C4-2B (cell line): Measurements from ENCODE around the gene TRIM32.

Experiments
- ZFX ChIP-seq: fragments of 450-650 bp; IDR thresholded peaks from 2 replicates; pipeline ENCODE4 v1.6.1; 2017
- TF ChIP-seq, protein P1 (sequence below): fragments of 450-650 bp; conservative IDR thresholded peaks from 2 replicates; pipeline ENCODE4 v1.5.1; 2017; ENCODE audit warnings: mild to moderate bottlenecking

DNA sequence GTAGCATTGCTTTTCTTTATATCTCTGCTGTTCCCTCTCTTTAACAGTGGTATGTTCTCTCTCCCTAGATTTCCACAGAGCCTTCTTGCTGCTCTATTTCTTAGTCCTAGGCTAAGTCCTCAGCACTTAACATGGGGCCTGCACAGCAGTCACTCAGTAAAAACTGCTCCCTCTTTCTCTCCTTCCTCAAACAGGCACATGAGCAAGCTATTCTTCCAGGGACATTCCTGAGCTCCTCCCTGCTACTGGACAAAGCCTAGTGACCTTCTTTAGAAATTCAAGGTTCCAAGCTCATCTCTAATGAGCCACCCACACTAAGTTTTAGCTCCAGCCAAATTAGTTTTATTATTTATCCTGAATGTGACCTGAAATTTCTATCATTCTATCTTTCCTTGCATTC lies 39.5 kb downstream of the TRIM32 start:
- TF ChIP-seq, protein P1, sequence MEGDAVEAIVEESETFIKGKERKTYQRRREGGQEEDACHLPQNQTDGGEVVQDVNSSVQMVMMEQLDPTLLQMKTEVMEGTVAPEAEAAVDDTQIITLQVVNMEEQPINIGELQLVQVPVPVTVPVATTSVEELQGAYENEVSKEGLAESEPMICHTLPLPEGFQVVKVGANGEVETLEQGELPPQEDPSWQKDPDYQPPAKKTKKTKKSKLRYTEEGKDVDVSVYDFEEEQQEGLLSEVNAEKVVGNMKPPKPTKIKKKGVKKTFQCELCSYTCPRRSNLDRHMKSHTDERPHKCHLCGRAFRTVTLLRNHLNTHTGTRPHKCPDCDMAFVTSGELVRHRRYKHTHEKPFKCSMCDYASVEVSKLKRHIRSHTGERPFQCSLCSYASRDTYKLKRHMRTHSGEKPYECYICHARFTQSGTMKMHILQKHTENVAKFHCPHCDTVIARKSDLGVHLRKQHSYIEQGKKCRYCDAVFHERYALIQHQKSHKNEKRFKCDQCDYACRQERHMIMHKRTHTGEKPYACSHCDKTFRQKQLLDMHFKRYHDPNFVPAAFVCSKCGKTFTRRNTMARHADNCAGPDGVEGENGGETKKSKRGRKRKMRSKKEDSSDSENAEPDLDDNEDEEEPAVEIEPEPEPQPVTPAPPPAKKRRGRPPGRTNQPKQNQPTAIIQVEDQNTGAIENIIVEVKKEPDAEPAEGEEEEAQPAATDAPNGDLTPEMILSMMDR, result no peak
- no peak for TF ChIP-seq ZFX
